ENCODE results near the gene GRK2.

The GRK2 gene

GRCh38 chr11:67271205-67271540 is 4.9 kb downstream of the GRK2 start:
- no peak for DNase-seq

GRCh38 chr11:67271541-67272284 is 5.4 kb downstream of the GRK2 start:
- no peak for DNase-seq

GRCh38 chr11:67272327-67273259 is 6.3 kb downstream of the GRK2 start:
- DNase-seq: no peak

GRCh38 chr11:67273260-67273990 is 7.2 kb downstream of the GRK2 start:
- no peak for DNase-seq

- no peak for DNase-seq
Observed at GRCh38 chr11:67274768-67275605, 8.7 kb downstream of the GRK2 start.

GRCh38 chr11:67275606-67276409 is 9.5 kb downstream of the GRK2 start:
- no peak for DNase-seq

- no peak for DNase-seq
Observed at GRCh38 chr11:67276781-67277230, 10.5 kb downstream of the GRK2 start.

GRCh38 chr11:67277231-67277961 is 11.1 kb downstream of the GRK2 start:
- DNase-seq: peak; percentile 25

- no peak for DNase-seq
Observed at GRCh38 chr11:67278135-67278938, 12.1 kb downstream of the GRK2 start.

- no peak for DNase-seq
Observed at GRCh38 chr11:67278939-67279588, 12.8 kb downstream of the GRK2 start.

- DNase-seq: no peak
Observed at GRCh38 chr11:67279589-67280340, 13.5 kb downstream of the GRK2 start.

GRCh38 chr11:67280341-67280787 is 14.1 kb downstream of the GRK2 start:
- no peak for DNase-seq

GRCh38 chr11:67280788-67281551 is 14.7 kb downstream of the GRK2 start:
- no peak for DNase-seq

- DNase-seq: no peak
Observed at GRCh38 chr11:67281552-67282150, 15.4 kb downstream of the GRK2 start.

- no peak for DNase-seq
Observed at GRCh38 chr11:67282155-67282875, 16.0 kb downstream of the GRK2 start.

- no peak for DNase-seq
Observed at GRCh38 chr11:67282876-67283371, 16.7 kb downstream of the GRK2 start.

Measured in T1000 (cell line).